Liver (tissue), 9 donors: ENCODE measurements around the gene BMX. TPM values are rescaled to one million over a fixed set of nuclear protein-coding genes. Genes with fewer than 3 reads are reported as not detected.

ENCODE experiments used
- DNase-seq: peaks from one replicate; pipeline ENCODE4 v3.0.0-alpha.2; 2017; ENCODE audit warnings: low spot score
- H3K27ac ChIP-seq, 2 donors: one replicate each; pipeline ENCODE4 v1.7.0; 2013; ENCODE audit warnings: inconsistent platforms in 2 of 2, low read length in 2 of 2, control low read depth in 1 of 2, low read depth in 1 of 2, mild to moderate bottlenecking in 1 of 2
- H3K27me3 ChIP-seq, 4 donors: one replicate each; pipeline versions ENCODE4 v1.6.1 to v1.7.0; 2013; ENCODE audit warnings: low read length in 3 of 4, inconsistent platforms in 1 of 4, mild to moderate bottlenecking in 1 of 4, moderate library complexity in 1 of 4; ENCODE audit not compliant: control insufficient read depth in 4 of 4, insufficient read depth in 4 of 4
- H3K36me3 ChIP-seq, 4 donors: one replicate each; pipeline versions ENCODE4 v1.6.1 to v1.7.0; 2013; ENCODE audit warnings: low read length in 3 of 4, mild to moderate bottlenecking in 3 of 4, low read depth in 1 of 4, moderate library complexity in 1 of 4; ENCODE audit not compliant: control insufficient read depth in 4 of 4, insufficient read depth in 3 of 4
- H3K4me1 ChIP-seq, 4 donors: one replicate each; pipeline versions ENCODE4 v1.6.1 to v1.7.0; 2013; ENCODE audit warnings: low read length in 3 of 4, mild to moderate bottlenecking in 3 of 4, moderate library complexity in 1 of 4; ENCODE audit not compliant: control insufficient read depth in 4 of 4, insufficient read depth in 4 of 4
- H3K4me3 ChIP-seq, 3 donors: one replicate each; pipeline versions ENCODE4 v1.6.1 to v1.7.0; 2013; ENCODE audit warnings: low read length in 3 of 3, control low read depth in 1 of 3, low read depth in 1 of 3, mild to moderate bottlenecking in 1 of 3
- H3K9ac ChIP-seq, 2 donors: one replicate each; pipeline ENCODE4 v1.7.0; 2013; ENCODE audit warnings: low read length in 2 of 2, mild to moderate bottlenecking in 2 of 2, moderate library complexity in 2 of 2, control low read depth in 1 of 2, low read depth in 1 of 2
- H3K9me3 ChIP-seq, 4 donors: one replicate each; pipeline versions ENCODE4 v1.6.1 to v1.7.0; 2013; ENCODE audit warnings: low read length in 3 of 4; ENCODE audit not compliant: control insufficient read depth in 4 of 4
- ATF3 ChIP-seq: IDR thresholded peaks from 2 replicates; pipeline ENCODE4 v1.6.1; 2016; ENCODE audit warnings: antibody characterized with exemption
- CTCF ChIP-seq: fragments of 150-350 bp; IDR thresholded peaks from 2 replicates; pipeline ENCODE4 v1.5.1; 2017; ENCODE audit warnings: improper control_type of control experiment, low read depth, low read length; ENCODE audit not compliant: missing input control
- EGR1 ChIP-seq, 2 donors: IDR thresholded peaks; 2 replicates each; pipeline ENCODE4 v1.6.1; 2016 to 2018; ENCODE audit warnings: antibody characterized with exemption in 2 of 2, low read depth in 2 of 2
- FOXA1 ChIP-seq: IDR thresholded peaks from 2 replicates; pipeline ENCODE4 v1.6.1; 2016; ENCODE audit warnings: antibody characterized with exemption
- FOXA2 ChIP-seq: IDR thresholded peaks from 2 replicates; pipeline ENCODE4 v1.6.1; 2016; ENCODE audit warnings: antibody characterized with exemption
- GABPA ChIP-seq, 2 donors: IDR thresholded peaks in 1 of 2; conservative IDR thresholded peaks in 1 of 2; 2 replicates each; pipeline ENCODE4 v1.6.1; 2016; ENCODE audit warnings: antibody characterized with exemption in 2 of 2, mild to moderate bottlenecking in 1 of 2, moderate library complexity in 1 of 2
- HNF4A ChIP-seq, 2 donors: conservative IDR thresholded peaks; 2 replicates each; pipeline ENCODE4 v1.6.1; 2016; ENCODE audit warnings: antibody characterized with exemption in 2 of 2, mild to moderate bottlenecking in 2 of 2
- HNF4G ChIP-seq: IDR thresholded peaks from 2 replicates; pipeline ENCODE4 v1.6.1; 2016; ENCODE audit warnings: antibody characterized with exemption
- JUND ChIP-seq, 2 donors: IDR thresholded peaks; 2 replicates each; pipeline ENCODE4 v1.6.1; 2016; ENCODE audit warnings: antibody characterized with exemption in 2 of 2
- NR2F2 ChIP-seq: IDR thresholded peaks from 2 replicates; pipeline ENCODE4 v1.6.1; 2016; ENCODE audit warnings: antibody characterized with exemption
- RAD21 ChIP-seq, 2 donors: IDR thresholded peaks; 2 replicates each; pipeline ENCODE4 v1.6.1; 2016; ENCODE audit warnings: antibody characterized with exemption in 2 of 2, mild to moderate bottlenecking in 2 of 2
- RXRA ChIP-seq, 2 donors: IDR thresholded peaks; 2 replicates each; pipeline ENCODE4 v1.6.1; 2017 to 2018; ENCODE audit warnings: antibody characterized with exemption in 2 of 2, mild to moderate bottlenecking in 1 of 2
- TAF1 ChIP-seq: conservative IDR thresholded peaks from 2 replicates; pipeline ENCODE4 v1.6.1; 2016; ENCODE audit warnings: antibody characterized with exemption, mild to moderate bottlenecking
- YY1 ChIP-seq: IDR thresholded peaks from 2 replicates; pipeline ENCODE4 v1.6.1; 2016; ENCODE audit warnings: antibody characterized with exemption, mild to moderate bottlenecking
- WGBS: extraction: QIAGEN DNeasy Blood & Tissue Kit; methylation state at CpG from one replicate; pipeline ENCODE4 v1.1.7; 2013; 5-methylcytosine and 5-hydroxymethylcytosine counted together
- polyA plus RNA-seq, 2 donors: library from polyadenylated mRNA; stranded (reverse) in 1 of 2; unstranded in 1 of 2; fragments of 200-250 nt in 1 of 2; fragments of >200 nt in 1 of 2; fragmentation: Nextera tagmentation in 1 of 2; extraction: Ambion mirVana in 1 of 2; gene quantifications; one replicate each; pipeline versions ENCODE4 v1.2.1 to v1.2.3, GENCODE V29; 2013 to 2015
- total RNA-seq, 2 donors: library from RNA; depleted of rRNA; stranded (reverse); fragments of >200 nt; gene quantifications; one replicate each; pipeline ENCODE4 v1.2.3, GENCODE V29; 2014
- TF ChIP-seq, protein P1 (sequence below): IDR thresholded peaks from 2 replicates; pipeline ENCODE4 v1.6.1; 2016; ENCODE audit warnings: antibody characterized with exemption
- TF ChIP-seq, protein P2 (sequence below): IDR thresholded peaks from 2 replicates; pipeline ENCODE4 v1.6.1; 2016; ENCODE audit warnings: antibody characterized with exemption, mild to moderate bottlenecking
- TF ChIP-seq, protein P3 (sequence below): IDR thresholded peaks from 2 replicates; pipeline ENCODE4 v1.6.1; 2016; ENCODE audit warnings: antibody characterized with exemption
- donor health status: healthy.
- donor health status: healthy.
- donor health status: healthy.
- donor health status: healthy.
- donor health status: healthy.

Gene BMX
- total and polyA plus RNA-seq, 4 donors = 0.23 to 0.67 (median 0.33) TPM

DNA sequence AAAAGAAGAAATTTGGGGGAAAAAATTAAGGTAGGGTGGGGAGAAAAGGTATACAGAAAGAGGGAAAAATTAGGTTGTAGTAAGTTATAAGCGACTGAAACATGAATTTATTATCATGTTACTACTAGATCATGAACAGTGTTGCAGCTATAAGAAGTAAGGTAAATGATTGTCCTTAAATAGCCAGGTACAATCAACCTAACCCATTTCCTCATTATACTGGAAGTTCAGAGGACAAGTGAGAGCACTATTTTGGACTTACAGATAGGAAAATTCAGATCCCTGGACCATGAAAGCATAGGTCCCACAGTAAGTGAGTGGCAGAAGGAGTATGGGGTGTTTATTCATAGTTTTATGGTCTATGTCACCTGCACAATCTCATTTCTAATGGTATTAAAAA, 31.0 kb upstream of the BMX start:
- no peak for DNase-seq
- Histone ChIP-seq H3K9me3 (no peaks in the 10 kb centered on the region), H3K4me1 (peaks cover 0 to 3% (median 0%) of the 10 kb centered on the region in 4 donors), H3K27ac (no peak overlapping the region), H3K36me3 (no peaks in the 10 kb centered on the region), H3K9ac (no peak overlapping the region), H3K4me3 (no peak overlapping the region), H3K27me3 (no peaks in the 10 kb centered on the region)
- 100% methylated on average over 1 of the region's 1 CpG for WGBS
- no peak for TF ChIP-seq EGR1 (IDR thresholded peaks at IDR 0.05; ENCODE audit: low read depth in 2 of 2)
- TF ChIP-seq FOXA2 = no peak
- TF ChIP-seq HNF4G = no peak
- no peak for TF ChIP-seq FOXA1
- no peak for TF ChIP-seq RAD21 (IDR thresholded peaks at IDR 0.05)
- no peak for TF ChIP-seq GABPA (IDR thresholded peaks at IDR 0.05 in 1 of 2, conservative IDR thresholded peaks at IDR 0.05 in 1 of 2)
- TF ChIP-seq, protein P1, sequence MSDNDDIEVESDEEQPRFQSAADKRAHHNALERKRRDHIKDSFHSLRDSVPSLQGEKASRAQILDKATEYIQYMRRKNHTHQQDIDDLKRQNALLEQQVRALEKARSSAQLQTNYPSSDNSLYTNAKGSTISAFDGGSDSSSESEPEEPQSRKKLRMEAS = no peak
- TF ChIP-seq, protein P2, sequence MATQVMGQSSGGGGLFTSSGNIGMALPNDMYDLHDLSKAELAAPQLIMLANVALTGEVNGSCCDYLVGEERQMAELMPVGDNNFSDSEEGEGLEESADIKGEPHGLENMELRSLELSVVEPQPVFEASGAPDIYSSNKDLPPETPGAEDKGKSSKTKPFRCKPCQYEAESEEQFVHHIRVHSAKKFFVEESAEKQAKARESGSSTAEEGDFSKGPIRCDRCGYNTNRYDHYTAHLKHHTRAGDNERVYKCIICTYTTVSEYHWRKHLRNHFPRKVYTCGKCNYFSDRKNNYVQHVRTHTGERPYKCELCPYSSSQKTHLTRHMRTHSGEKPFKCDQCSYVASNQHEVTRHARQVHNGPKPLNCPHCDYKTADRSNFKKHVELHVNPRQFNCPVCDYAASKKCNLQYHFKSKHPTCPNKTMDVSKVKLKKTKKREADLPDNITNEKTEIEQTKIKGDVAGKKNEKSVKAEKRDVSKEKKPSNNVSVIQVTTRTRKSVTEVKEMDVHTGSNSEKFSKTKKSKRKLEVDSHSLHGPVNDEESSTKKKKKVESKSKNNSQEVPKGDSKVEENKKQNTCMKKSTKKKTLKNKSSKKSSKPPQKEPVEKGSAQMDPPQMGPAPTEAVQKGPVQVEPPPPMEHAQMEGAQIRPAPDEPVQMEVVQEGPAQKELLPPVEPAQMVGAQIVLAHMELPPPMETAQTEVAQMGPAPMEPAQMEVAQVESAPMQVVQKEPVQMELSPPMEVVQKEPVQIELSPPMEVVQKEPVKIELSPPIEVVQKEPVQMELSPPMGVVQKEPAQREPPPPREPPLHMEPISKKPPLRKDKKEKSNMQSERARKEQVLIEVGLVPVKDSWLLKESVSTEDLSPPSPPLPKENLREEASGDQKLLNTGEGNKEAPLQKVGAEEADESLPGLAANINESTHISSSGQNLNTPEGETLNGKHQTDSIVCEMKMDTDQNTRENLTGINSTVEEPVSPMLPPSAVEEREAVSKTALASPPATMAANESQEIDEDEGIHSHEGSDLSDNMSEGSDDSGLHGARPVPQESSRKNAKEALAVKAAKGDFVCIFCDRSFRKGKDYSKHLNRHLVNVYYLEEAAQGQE = no peak
- TF ChIP-seq, protein P3, sequence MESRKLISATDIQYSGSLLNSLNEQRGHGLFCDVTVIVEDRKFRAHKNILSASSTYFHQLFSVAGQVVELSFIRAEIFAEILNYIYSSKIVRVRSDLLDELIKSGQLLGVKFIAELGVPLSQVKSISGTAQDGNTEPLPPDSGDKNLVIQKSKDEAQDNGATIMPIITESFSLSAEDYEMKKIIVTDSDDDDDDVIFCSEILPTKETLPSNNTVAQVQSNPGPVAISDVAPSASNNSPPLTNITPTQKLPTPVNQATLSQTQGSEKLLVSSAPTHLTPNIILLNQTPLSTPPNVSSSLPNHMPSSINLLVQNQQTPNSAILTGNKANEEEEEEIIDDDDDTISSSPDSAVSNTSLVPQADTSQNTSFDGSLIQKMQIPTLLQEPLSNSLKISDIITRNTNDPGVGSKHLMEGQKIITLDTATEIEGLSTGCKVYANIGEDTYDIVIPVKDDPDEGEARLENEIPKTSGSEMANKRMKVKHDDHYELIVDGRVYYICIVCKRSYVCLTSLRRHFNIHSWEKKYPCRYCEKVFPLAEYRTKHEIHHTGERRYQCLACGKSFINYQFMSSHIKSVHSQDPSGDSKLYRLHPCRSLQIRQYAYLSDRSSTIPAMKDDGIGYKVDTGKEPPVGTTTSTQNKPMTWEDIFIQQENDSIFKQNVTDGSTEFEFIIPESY = no peak
- no peak for TF ChIP-seq NR2F2
- no peak for TF ChIP-seq HNF4A (conservative IDR thresholded peaks at IDR 0.05)
- no peak for TF ChIP-seq ATF3
- TF ChIP-seq RXRA (IDR thresholded peaks at IDR 0.05) = no peak
- no peak for TF ChIP-seq YY1

DNA sequence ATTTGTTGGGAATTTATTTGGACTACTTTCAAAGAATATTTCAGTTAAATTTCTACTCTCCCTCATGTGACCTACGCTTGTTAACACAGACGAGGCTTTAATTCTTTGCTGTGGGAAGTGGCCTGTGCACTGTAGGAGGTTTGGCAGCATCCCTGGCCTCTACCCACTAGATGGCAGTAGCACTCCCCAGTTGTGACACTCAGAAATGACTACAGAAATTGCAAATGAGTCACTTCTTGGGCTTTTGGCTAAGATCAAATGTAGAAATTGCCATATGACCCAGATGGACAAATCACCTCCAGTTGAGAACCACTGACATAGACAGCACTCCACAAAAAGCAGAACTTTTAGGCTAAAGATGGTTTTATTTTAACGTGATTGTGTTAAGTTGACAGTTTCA, 29.6 kb upstream of the BMX start:
- Histone ChIP-seq H3K4me3 (no peak overlapping the region), H3K9me3 (no peaks in the 10 kb centered on the region), H3K9ac (peak overlapping the region in 1 of 2 donors; percentile 13), H3K27ac (no peak overlapping the region), H3K27me3 (no peaks in the 10 kb centered on the region), H3K36me3 (peaks cover 0 to 2% (median 0%) of the 10 kb centered on the region in 4 donors), H3K4me1 (peaks cover 0 to 3% (median 0%) of the 10 kb centered on the region in 4 donors)
- TF ChIP-seq CTCF (peak; percentile 74), TAF1 (no peak), RAD21 (IDR thresholded peaks at IDR 0.05) (peak; percentile 71 to 91), JUND (IDR thresholded peaks at IDR 0.05) (peak in 1 of 2 donors; percentile 27)
- TF ChIP-seq, protein P3 = no peak
- peak; percentile 65 for DNase-seq
- 38% methylated on average over 3 of the region's 3 CpGs for WGBS
